Neural cell (in vitro differentiated cells): ENCODE results near the gene CD72. TPM values are rescaled to one million over a fixed set of nuclear protein-coding genes. Genes with fewer than 3 reads are reported as not detected.
A peak's percentile ranks its signal among the peaks of the same experiment; 100 is the strongest.

Experiments used
- H2AFZ ChIP-seq: fragments of 200-600, 300-800 bp; sonication (generic), shearing (Covaris generic); 2 replicates; pipeline ENCODE4 v1.6.0; 2014; ENCODE audit warnings: low read depth, mild to moderate bottlenecking, antibody characterized with exemption, low read length, moderate library complexity
- H3F3A ChIP-seq: fragments of 200-600 bp; shearing (Covaris generic); 2 replicates; pipeline ENCODE4 v1.6.1; 2016; ENCODE audit warnings: mild to moderate bottlenecking, moderate library complexity, mixed read lengths, antibody characterized with exemption, low read length; ENCODE audit not compliant: insufficient read depth, poor library complexity, severe bottlenecking
- H3K27ac ChIP-seq: fragments of 200-600, 300-800 bp; sonication (generic), shearing (Covaris generic); 2 replicates; pipeline ENCODE4 v1.5.1; 2014; ENCODE audit warnings: mild to moderate bottlenecking, low read length, moderate library complexity
- H3K27me3 ChIP-seq: fragments of 300-800, 200-600 bp; sonication (generic), shearing (Covaris generic); 2 replicates; pipeline ENCODE4 v1.6.0; 2014; ENCODE audit warnings: mild to moderate bottlenecking, low read depth, low read length, moderate library complexity; ENCODE audit not compliant: insufficient read depth
- H3K36me3 ChIP-seq: fragments of 300-800, 200-600 bp; sonication (generic), shearing (Covaris generic); 2 replicates; pipeline ENCODE4 v1.5.1; 2014; ENCODE audit warnings: mild to moderate bottlenecking, antibody characterized with exemption, low read length, moderate library complexity; ENCODE audit not compliant: insufficient read depth
- H3K4me2 ChIP-seq: fragments of 300-800, 200-600 bp; sonication (generic), shearing (Covaris generic); 2 replicates; pipeline ENCODE4 v1.6.0; 2014; ENCODE audit warnings: mild to moderate bottlenecking, low read length
- H3K4me3 ChIP-seq: fragments of 300-800, 200-600 bp; sonication (generic), shearing (Covaris generic); 2 replicates; pipeline ENCODE4 v1.5.1; 2014; ENCODE audit warnings: mild to moderate bottlenecking, low read length, moderate library complexity
- H3K79me2 ChIP-seq: fragments of 200-600 bp; shearing (Covaris generic); replicated peaks from 2 replicates; pipeline ENCODE4 v1.6.0; 2014; ENCODE audit warnings: mild to moderate bottlenecking, low read length, moderate library complexity; ENCODE audit not compliant: insufficient read depth
- H3K9ac ChIP-seq: fragments of 300-800, 200-600 bp; sonication (generic), shearing (Covaris generic); 2 replicates; pipeline ENCODE4 v1.6.1; 2016; ENCODE audit warnings: mild to moderate bottlenecking, low read length, mixed read lengths
- H3K9me2 ChIP-seq: fragments of 200-600 bp; shearing (Covaris generic); 2 replicates; pipeline ENCODE4 v1.6.1; 2016; ENCODE audit warnings: mild to moderate bottlenecking, low read length, mixed read lengths; ENCODE audit not compliant: insufficient read depth
- H3K9me3 ChIP-seq: fragments of 200-600, 300-800 bp; sonication (generic), shearing (Covaris generic); 2 replicates; pipeline ENCODE4 v1.6.1; 2016; ENCODE audit warnings: mild to moderate bottlenecking, mixed run types, low read length, moderate library complexity, mixed read lengths
- H4K20me1 ChIP-seq: fragments of 200-600 bp; shearing (Covaris generic); 2 replicates; pipeline ENCODE4 v1.6.1; 2016; ENCODE audit warnings: mild to moderate bottlenecking, mixed run types; ENCODE audit not compliant: insufficient read depth
- EP300 ChIP-seq: fragments of 450-650 bp; conservative IDR thresholded peaks from 2 replicates; pipeline ENCODE4 v1.6.1; 2014; ENCODE audit warnings: antibody characterized with exemption, mild to moderate bottlenecking, moderate library complexity; ENCODE audit not compliant: poor library complexity, severe bottlenecking
- EZH2 ChIP-seq: fragments of 200-600, 300-800 bp; shearing (Covaris generic), sonication (generic); IDR thresholded peaks from 2 replicates; pipeline ENCODE4 v1.6.1; 2014; ENCODE audit warnings: antibody characterized with exemption, low read length, borderline replicate concordance, mild to moderate bottlenecking; ENCODE audit not compliant: insufficient read depth, poor library complexity, severe bottlenecking
- MXI1 ChIP-seq: fragments of 450-650 bp; conservative IDR thresholded peaks from 2 replicates; pipeline ENCODE4 v1.6.1; 2014; ENCODE audit warnings: antibody characterized with exemption, mild to moderate bottlenecking; ENCODE audit not compliant: poor library complexity, severe bottlenecking
- POLR2AphosphoS5 ChIP-seq: IDR thresholded peaks from 2 replicates; pipeline ENCODE4 v1.6.1; 2012
- RAD21 ChIP-seq: fragments of 450-650 bp; conservative IDR thresholded peaks from 2 replicates; pipeline ENCODE4 v1.6.1; 2014; ENCODE audit warnings: antibody characterized with exemption, mild to moderate bottlenecking, moderate library complexity
- SMC3 ChIP-seq: fragments of 450-650 bp; conservative IDR thresholded peaks from 2 replicates; pipeline ENCODE4 v1.6.1; 2014; ENCODE audit warnings: antibody characterized with exemption, mild to moderate bottlenecking, moderate library complexity; ENCODE audit not compliant: poor library complexity
- TAF1 ChIP-seq: IDR thresholded peaks from 2 replicates; pipeline ENCODE4 v1.6.1; 2012; ENCODE audit warnings: low read depth
- polyA plus RNA-seq: library from polyadenylated mRNA; depleted of rRNA; stranded (reverse); fragments of >200 nt; gene quantifications from 2 replicates; pipeline ENCODE4 v1.2.3, GENCODE V29; 2014
- TF ChIP-seq, protein P1 (sequence below): IDR thresholded peaks from 2 replicates; pipeline ENCODE4 v1.6.1; 2012; ENCODE audit warnings: borderline replicate concordance
- TF ChIP-seq, protein P2 (sequence below): fragments of 450-650 bp; IDR thresholded peaks from 2 replicates; pipeline ENCODE4 v1.5.1; 2014; ENCODE audit warnings: antibody characterized with exemption, mild to moderate bottlenecking, moderate library complexity; ENCODE audit not compliant: poor library complexity, severe bottlenecking

CD72 gene
- polyA plus RNA-seq, 1 donor from 2014 or later = not detected

DNA sequence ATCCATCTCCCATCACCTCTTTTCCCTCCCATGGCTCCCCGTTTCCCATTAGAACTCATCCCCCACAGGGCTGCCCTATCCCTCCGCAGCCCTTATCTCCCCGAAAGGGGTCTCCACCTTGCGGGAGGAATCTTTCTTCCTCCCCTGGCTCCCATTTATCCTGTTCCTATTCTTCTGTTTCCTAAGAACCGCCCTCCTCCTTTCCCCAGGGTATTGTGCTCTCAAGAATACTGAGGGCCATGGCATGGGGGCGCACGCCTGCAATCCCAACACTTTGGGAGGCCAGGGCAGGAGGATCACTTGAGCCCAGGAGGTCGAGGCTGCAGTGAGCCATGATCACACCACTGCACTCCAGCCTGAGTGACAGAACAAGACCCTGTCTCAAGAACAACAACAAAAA, 665 bp downstream of the CD72 start:
- Histone ChIP-seq H3K27ac (no peak overlapping the region), H3K36me3 (no peaks in the 10 kb centered on the region), H3K4me2 (no peak overlapping the region), H3K9ac (no peak overlapping the region), H3F3A (no peaks in the 10 kb centered on the region), H3K9me3 (no peaks in the 10 kb centered on the region), H3K4me3 (no peak overlapping the region), H3K9me2 (no peaks in the 10 kb centered on the region), H2AFZ (no peak overlapping the region), H3K79me2 (no peaks in the 10 kb centered on the region), H4K20me1 (no peaks in the 10 kb centered on the region), H3K27me3 (peaks cover 33% of the 10 kb centered on the region)
- TF ChIP-seq POLR2AphosphoS5 (no peak), SMC3 (no peak), RAD21 (no peak), EZH2 (no peak), TAF1 (no peak), EP300 (no peak), MXI1 (no peak)
- TF ChIP-seq, protein P1, sequence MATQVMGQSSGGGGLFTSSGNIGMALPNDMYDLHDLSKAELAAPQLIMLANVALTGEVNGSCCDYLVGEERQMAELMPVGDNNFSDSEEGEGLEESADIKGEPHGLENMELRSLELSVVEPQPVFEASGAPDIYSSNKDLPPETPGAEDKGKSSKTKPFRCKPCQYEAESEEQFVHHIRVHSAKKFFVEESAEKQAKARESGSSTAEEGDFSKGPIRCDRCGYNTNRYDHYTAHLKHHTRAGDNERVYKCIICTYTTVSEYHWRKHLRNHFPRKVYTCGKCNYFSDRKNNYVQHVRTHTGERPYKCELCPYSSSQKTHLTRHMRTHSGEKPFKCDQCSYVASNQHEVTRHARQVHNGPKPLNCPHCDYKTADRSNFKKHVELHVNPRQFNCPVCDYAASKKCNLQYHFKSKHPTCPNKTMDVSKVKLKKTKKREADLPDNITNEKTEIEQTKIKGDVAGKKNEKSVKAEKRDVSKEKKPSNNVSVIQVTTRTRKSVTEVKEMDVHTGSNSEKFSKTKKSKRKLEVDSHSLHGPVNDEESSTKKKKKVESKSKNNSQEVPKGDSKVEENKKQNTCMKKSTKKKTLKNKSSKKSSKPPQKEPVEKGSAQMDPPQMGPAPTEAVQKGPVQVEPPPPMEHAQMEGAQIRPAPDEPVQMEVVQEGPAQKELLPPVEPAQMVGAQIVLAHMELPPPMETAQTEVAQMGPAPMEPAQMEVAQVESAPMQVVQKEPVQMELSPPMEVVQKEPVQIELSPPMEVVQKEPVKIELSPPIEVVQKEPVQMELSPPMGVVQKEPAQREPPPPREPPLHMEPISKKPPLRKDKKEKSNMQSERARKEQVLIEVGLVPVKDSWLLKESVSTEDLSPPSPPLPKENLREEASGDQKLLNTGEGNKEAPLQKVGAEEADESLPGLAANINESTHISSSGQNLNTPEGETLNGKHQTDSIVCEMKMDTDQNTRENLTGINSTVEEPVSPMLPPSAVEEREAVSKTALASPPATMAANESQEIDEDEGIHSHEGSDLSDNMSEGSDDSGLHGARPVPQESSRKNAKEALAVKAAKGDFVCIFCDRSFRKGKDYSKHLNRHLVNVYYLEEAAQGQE = no peak
- TF ChIP-seq, protein P2, sequence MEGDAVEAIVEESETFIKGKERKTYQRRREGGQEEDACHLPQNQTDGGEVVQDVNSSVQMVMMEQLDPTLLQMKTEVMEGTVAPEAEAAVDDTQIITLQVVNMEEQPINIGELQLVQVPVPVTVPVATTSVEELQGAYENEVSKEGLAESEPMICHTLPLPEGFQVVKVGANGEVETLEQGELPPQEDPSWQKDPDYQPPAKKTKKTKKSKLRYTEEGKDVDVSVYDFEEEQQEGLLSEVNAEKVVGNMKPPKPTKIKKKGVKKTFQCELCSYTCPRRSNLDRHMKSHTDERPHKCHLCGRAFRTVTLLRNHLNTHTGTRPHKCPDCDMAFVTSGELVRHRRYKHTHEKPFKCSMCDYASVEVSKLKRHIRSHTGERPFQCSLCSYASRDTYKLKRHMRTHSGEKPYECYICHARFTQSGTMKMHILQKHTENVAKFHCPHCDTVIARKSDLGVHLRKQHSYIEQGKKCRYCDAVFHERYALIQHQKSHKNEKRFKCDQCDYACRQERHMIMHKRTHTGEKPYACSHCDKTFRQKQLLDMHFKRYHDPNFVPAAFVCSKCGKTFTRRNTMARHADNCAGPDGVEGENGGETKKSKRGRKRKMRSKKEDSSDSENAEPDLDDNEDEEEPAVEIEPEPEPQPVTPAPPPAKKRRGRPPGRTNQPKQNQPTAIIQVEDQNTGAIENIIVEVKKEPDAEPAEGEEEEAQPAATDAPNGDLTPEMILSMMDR = no peak

DNA sequence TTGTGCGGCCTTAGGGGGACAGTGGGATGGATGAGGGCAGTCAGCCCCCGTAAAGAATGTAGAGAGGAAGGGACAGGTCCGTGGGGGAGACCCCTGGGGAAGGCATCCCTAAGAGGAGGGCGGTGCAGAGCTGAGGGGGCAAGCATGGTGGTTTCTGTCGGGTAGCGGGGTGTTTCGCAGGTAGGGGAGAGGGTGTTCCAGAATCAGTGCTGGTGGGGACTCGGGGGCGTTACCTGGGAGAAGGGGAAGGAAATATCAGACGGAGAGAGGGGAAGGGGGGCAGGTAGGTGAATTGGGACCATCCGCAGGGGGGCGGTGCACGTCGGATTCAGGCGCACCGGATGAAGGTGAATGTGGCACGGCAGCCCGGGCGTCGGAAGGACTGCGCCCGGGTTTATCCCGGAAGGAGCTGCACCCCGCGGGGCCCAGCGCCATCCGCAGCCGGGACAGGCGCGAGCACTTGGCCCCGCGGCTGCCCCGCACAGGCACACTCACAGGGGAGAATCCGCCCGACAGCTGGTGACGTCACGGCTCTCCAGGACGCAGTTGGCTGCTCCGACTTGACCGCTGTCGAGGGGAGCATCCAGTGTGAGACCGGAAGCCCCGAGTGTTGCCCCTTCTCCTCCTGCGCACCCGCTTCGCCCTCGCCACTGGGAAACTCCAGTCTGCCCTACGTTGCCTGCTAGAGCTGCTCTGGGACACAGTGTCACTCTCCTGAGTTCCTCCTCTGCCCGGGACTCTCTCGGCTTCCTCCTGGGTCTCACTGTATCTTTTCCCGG, 1.3 kb downstream of the CD72 start:
- Histone ChIP-seq H4K20me1 (no peaks in the 10 kb centered on the region), H3K27me3 (peaks cover 33% of the 10 kb centered on the region), H3K9me3 (no peaks in the 10 kb centered on the region), H3K79me2 (no peaks in the 10 kb centered on the region), H3K27ac (no peak overlapping the region), H3F3A (no peaks in the 10 kb centered on the region), H3K9ac (no peak overlapping the region), H3K4me2 (no peak overlapping the region), H3K36me3 (no peaks in the 10 kb centered on the region), H3K4me3 (peak overlapping the region; percentile 25), H2AFZ (no peak overlapping the region), H3K9me2 (no peaks in the 10 kb centered on the region)
- TF ChIP-seq EP300 (no peak), POLR2AphosphoS5 (no peak), SMC3 (no peak), TAF1 (no peak), MXI1 (no peak), EZH2 (no peak), RAD21 (no peak)
- TF ChIP-seq, protein P2 = no peak
- TF ChIP-seq, protein P1 = no peak
